Myocyte (in vitro differentiated cells): Measurements from ENCODE around the gene ITGB6. TPM values are rescaled to one million over a fixed set of nuclear protein-coding genes. Genes with fewer than 3 reads are reported as not detected.
A peak's percentile ranks its signal among the peaks of the same experiment; 100 is the strongest.

ENCODE experiments used
- DNase-seq: peaks from one replicate; pipeline ENCODE4 v3.0.0-alpha.2; 2012; ENCODE audit warnings: low read depth
- total RNA-seq: library from RNA; depleted of rRNA; stranded (reverse); fragments of >200 nt; gene quantifications from 2 replicates; pipeline ENCODE4 v1.2.3, GENCODE V29; 2014

ITGB6 gene
- total RNA-seq, 1 donor from 2014 or later: 152 TPM

DNA sequence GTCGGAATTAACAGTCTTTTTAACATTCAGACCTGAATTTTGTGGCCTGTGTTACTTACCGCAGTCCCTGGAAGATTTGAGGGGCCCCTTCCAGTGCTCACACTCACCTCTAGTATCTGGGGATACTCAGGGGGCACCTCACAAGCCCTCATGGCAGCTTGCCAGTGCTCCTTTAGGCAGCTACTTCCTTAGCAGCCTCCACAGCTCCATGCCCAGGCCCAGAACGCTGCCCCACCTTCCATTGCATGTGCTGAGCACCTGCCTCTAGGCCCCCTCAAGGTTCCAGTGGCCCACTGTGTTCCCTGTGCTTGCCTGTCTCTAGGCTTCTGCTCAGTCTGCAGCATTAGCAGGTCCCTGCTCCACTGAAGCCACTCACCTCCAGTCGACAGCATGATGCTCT is 107.6 kb downstream of the ITGB6 start:
- no peak for DNase-seq

DNA sequence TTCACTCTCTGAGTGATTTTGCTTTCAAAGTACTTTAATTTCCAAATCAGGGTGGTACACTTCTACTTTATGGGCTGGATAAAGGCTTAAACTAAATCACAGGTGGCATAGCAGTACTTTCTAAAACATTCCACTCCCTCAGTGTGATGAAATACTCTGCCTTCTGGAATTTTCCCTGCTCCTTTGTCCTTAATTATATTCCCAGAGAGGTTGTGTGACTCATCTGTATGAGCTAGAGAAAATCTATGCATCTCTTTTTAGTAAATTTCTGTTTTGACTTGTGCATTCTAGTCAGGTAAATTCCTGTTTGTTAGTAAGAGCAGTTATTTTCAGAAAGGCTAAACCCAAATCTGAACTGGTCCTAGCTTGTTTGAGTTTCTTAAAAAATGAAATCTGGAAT is 108.7 kb downstream of the ITGB6 start:
- no peak for DNase-seq

DNA sequence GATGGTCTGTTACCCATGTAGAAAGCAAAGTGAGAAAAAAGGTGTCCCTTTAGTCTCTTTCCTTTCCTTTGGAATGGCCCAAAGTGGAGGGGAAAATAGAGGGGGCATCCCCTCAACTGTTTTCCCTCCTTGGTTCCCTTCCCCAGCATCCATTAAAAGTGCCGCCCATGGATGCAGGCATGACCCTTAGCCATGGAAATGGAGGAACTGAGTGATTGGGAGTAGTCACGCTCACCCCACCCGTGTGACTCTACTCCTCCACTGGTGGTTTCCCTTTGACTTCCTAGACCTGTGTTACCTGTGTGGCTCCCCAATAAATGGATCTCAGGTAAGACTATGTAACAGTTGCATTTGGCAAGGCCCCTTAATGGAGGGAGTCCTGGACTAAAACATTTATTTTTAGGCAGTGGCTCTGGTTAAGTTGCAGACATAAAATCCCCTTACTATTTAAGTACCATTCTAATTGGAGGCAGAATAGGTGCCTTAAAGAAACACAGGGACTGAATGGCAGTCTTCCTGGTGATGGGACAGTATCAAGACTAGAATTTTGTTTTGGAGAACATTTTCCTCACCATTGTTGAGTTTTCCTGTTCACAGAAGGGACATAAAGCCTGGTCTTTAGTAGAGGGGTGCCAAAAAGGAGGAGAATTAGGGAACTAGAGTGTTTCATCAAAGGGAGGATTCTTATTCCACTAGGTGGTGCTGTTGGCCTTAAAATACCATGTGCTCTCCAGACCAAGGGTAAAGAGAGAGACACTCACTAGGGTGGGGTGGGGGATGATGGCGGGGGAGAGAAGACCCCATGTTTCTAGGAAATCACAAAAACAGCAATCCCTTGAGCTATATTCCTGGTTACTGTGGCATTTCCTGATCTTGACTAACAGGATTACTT is 112.0 kb downstream of the ITGB6 start:
- DNase-seq: peak; percentile 26

DNA sequence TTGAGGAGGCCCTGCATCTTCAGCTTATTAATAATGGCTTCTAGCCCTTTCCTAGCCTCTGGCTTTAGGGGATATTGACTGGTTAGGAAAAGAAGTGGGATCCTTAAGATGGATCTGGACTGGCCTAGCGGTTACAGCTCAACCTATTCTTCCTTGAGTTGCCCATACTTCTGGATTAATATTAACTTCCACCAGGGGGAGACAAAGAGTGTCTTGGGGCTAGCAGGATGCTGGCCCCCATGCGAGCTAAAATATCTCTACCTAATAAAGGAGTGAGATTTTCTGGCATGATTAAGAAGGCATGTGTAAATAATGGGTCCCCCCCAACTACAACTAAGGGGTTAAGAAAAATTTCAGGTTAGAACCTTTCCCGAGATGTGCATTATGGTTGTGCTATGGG is 114.4 kb downstream of the ITGB6 start:
- no peak for DNase-seq

DNA sequence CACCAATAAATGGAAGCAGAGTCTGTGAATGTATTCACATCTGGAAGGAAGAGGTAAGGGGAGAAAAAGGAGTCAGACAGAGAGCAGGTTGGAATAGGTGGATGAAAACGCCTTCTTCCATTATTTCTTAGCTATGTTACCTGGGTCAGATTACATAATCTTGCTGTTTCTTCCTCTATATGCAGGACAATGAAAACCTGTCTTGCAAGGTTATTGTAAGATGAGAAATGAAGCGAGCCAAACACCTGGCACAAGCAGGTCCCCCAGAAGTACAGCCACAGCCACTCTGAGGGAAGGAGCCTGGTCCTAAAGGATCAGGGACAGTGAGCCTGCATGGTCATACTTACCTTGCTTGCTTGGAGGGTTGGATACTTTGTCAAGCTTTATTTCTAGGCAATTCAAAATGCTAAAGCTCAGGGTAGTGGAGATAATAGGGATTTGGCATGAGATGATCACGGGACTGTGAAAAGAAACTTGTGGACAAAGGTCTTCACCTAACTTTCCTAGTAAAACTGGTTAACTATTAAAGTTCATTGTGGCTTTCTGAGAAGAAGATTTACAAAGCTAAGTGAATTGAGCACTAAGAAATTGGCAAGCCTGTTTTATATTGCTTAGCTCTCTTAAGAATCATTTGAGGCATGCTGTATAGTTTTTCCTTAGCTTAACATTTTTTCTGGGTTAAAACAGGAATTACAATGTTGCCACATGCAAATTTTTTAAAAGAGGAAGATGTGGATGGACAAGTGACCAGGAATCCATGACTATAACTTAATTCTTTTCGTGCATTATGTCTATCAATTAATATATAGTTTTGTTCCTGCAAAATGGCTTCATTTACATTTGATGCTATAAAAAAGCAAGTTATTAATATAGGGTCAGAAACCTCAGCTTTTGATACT is 121.9 kb downstream of the ITGB6 start:
- DNase-seq: no peak

DNA sequence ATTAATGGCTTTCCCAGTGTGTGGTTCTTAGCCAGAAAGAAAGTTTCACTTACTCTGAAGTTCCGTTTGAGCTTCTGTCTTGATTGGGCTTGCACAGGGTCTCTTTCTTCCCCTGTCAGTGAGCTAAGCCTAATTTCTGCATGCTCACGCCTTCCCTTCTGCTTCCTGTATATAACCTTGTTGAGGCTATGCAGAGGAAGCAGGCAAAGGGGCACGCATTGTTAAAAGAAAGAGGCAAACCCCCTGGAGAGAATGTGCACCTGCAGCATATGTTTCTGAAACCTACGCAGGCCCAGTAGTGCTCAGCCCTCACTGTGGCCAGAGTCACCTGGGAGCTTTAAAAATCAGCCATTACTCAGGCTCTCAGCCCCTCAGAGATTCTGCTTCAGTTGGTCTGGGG is 123.2 kb downstream of the ITGB6 start:
- DNase-seq: no peak

DNA sequence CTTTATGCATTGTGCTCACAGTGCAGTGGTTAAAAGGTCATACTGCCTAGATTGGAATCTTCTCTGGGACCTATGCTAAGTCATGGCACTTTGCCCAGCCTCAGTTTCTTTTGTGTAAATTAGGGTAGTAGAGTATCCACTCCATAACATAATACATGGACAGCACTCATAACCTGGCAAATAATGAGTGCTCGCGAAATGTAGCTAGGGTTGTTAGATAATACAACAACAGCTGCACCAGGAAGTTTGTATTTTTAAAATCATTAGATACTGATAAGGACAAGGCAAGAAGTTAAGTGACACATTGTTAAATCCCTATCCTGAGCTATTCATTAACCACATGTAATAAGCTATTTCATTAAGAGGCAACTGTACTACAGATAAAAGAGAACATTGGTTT is 123.8 kb downstream of the ITGB6 start:
- no peak for DNase-seq

DNA sequence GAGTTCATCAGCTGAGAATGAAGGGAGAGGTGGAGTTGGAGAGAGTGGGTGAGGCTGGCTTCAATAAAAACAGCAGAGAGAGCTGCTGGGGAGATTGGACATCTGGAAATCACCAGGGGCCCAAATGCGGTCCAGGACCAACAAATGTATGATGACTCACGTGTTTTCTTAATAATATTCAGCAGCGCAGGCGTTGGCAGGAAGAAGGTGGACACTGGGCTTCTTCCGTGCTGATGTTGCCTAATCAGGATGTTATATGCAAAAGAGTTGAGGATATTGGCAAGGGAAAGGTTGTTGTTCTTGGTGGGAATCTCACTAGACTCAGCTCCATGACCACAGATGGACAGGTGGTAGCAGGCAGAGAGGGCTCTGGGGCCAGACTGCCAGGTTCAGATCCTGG is 124.9 kb downstream of the ITGB6 start:
- peak; percentile 87 for DNase-seq

DNA sequence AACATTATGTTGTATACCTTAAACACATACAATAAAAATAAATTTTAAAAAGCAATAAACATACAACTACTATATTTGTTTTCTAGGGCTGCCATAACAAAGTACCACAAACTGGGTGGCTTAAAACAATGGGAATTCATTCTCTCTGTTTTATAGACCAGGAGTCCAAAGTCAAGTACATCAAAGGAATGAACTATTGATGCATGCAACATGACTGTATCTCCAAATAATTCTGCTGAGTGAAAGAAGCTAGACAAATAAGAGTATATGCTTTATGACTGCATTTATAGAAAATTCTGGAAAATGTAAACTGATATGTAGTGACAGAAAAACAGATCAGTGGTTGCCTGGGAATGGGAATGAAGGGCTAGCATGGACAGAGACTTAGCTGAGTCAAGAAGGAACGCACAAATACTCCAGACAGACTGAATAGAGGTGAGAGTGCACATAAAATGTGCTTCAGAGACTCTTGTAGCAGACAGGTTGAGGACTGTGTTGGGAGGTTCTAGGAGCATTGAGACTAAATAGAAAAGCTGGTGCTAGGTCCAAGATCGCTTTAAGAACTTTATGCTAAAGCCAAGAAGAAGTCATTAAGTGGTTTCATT is 126.7 kb downstream of the ITGB6 start:
- DNase-seq: no peak

DNA sequence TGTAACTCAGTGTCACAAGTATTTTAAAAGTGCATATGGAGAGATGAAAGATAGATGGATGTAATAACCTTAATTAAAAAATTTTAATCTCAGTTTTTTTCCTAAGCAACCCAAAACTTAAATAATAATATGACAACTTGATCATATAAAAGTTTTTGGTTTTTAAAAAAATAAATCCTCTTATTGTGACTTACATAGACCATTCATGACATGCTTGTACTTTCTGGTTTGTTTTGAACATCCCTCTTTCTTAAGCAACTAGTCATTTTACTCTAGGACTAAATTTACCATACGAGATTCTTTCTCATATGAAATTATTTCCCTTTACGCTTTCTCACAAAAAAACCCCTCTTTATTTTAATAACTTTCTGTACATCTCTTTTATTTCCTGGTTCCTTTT is 131.2 kb downstream of the ITGB6 start:
- no peak for DNase-seq

DNA sequence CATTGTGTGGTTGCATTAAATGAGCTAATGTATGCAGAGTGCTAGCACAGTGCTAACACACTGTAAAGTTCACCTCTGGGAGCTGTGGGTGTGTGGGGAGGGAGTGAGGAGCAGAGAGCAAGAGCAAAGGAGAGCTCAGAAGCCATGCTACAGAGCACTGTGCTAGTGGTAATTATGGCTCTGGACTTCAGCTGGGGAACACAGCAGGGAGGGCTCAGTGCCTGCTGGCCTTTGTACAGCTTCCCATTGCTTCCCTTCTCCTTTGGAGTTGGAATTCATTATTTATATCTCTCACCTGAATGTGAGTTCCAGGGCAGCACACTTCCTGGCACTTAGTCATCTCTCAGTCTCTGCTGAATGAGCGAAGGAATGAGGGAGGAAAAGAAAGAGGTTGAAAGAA is 135.2 kb downstream of the ITGB6 start:
- no peak for DNase-seq

DNA sequence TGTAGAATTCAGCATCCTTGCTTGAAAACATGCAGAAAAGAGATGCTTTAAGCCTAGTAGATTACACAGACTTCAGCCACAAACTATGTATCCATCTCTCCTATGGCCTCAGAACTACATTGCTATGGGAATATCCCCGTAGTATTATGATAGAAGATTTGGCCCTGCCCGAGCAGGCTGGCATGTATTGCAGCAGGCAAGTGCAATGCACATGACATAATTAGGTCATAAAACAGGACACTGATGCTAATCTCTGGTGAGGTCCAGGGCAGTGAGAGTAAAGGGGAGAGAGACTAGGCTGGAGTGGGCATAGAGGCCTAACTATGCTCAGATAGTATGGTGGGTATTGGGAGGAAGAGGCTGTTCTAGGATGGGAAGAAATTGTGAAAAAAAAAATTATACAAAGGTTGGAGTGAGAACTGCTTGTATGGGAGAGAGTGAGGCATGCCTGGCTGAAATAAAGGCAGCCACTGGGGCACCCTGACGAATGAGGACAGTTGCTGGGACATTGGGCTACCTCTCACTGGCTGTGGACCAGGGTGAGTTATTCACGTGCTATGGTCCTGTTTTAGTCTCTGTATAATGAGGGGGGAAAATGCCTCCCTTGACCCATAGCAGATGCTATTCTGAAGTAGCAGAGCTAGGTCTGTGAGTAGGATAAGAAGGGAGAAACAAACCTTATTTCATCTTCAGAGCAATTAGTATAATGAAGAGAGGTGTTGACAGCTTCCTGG is 136.0 kb downstream of the ITGB6 start:
- peak; percentile 32 for DNase-seq

DNA sequence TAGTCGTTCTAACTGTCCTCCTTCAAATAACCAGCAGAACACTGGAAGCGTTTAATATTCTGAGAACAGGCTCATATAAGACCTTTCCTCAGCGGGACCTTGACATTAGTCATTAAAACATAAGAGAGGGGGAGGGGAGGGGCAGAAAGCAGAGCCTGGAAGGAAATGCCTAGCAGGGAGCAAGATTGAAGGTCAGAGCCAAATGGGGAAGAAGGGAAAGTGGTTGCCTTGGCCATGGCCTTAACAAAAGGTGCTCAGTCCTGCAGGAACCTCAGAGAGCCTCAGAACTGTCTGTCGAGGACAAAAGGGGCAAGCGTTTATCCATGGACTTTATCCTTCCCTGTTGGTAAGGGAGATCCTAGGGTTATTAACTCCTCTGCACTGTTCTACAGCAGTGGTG is 136.8 kb downstream of the ITGB6 start:
- DNase-seq: no peak

DNA sequence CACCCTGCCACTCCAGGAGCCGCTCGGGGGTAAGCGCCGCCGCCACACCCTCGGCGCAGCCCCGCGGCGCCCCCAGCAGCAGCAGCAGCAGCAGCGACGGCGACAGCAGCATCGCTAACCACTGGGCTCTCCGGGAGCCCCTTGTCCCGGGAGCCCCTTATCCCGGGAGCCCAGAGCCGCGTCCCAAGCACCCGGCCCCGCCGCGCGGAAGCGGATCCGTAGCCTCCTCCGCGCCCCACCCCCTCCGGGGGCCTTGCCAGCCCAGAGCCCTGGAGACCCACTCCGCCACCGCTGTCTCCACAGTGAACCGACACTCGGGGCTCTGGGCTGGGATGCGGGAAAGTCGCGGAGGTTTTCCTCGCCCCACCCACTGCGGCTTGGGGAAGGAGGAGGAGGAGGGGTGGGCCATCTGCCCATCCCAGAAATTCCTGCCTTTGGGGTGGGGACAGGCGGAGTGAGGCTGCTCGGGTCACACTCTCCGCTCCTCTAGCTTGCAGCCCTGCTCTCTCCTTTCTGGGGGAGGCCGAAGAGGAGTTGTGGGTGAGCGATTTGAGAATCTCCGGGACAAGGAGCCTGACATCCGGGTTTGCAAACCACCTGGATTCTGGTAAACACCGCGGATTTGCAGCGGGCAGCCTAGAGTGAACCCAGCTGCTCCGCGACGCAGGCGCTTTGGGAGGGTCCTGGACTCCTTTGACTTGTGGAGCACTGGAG is 137.6 kb downstream of the ITGB6 start, which contains the start of gene PLA2R1:
TSS of gene PLA2R1 (minus strand) at position 324 of the 714 bp plus-strand sequence. CDS start at position 112, 212 bp downstream.
- DNase-seq: peak; percentile 76

DNA sequence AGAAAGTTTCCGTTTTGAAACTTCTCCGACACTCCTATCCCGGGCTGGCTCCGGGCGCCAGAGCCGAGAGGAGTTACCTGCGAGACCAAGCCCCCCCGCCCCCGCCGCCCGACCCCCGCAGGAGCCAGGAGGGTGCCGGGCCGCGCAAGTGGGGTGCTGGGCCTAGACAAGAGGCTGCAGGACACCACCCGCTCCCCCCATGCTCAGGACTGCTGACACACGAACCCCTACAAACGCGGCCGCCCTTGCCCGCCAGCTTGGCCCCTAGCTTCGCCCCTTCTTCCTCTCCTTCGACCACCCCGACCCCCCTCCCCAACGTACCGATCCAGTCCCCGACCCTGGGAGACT is 138.2 kb downstream of the ITGB6 start:
- DNase-seq: no peak

DNA sequence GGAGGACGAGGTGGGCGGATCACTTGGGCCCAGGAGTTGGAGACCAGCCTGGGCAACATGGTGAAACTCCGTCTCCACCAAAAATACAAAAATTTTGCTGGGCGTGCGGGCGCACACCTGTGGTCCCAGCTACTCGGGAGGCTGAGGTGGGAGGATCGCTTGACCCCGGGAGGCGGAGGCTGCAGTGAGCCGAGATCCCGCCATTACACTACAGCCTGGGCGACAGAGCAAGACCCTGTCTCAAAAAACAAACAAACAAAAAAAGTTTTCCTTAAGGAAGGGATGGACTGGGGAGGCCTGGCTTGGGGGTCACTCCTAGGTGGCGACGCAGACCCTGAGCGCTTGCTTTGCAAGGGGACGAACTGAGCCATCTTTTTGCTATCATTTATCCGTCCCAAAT is 138.5 kb downstream of the ITGB6 start:
- DNase-seq: no peak

DNA sequence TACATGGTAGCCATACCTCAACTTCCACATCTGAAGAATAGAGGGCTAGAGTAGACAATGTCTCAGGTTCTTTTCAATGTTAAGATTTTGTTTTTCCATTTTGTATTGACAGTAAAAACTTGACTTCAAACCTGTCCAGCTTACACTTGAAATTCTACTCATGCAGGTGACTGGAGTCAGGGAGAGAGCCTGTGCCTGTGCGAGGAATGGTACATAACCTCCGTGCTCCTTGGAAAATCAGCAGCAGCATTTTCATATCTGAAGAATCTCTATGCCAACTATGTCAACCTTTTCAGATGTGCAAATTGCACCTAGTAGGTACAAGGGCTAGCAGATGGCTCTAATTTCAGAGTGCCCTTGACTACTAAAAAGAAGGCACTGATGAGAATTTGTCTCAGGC is 139.8 kb downstream of the ITGB6 start:
- no peak for DNase-seq

DNA sequence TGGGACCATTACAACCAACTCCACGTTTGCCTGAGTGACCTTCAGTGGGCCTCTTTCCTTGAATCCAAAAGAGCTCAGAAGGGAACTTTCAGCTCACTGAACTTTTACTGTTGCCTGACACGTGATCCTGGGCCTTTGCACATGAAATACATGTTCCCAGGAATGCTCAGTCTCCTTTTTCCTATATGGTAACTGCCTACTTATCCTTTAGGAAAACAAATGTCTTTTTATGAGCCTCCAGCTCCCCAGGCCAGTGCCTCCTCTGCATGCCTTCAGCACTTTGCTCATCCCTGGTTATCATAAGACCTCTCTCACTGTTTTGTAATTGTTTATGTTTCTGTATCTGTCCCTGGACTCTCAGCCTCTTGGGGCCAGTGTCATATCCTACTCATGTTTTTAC is 142.7 kb downstream of the ITGB6 start:
- no peak for DNase-seq

DNA sequence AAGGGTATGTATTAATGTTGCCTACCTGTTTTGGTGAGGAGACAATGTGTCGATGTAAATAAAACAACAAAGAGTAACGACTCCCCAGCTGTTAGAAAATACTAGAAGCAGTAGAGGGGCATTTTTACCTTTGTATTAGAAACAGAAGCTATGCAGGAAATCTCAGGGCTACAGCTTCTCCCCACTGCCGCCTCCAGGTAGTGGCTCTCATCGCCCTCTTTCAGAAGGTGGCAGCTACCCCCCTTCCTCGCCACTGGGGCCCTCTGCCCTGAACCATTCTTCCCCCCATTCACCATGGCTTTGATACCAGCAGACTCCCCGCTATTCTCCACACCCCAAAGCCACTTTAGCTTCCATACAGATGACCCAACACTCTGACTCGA is 144.4 kb downstream of the ITGB6 start:
- DNase-seq: no peak

DNA sequence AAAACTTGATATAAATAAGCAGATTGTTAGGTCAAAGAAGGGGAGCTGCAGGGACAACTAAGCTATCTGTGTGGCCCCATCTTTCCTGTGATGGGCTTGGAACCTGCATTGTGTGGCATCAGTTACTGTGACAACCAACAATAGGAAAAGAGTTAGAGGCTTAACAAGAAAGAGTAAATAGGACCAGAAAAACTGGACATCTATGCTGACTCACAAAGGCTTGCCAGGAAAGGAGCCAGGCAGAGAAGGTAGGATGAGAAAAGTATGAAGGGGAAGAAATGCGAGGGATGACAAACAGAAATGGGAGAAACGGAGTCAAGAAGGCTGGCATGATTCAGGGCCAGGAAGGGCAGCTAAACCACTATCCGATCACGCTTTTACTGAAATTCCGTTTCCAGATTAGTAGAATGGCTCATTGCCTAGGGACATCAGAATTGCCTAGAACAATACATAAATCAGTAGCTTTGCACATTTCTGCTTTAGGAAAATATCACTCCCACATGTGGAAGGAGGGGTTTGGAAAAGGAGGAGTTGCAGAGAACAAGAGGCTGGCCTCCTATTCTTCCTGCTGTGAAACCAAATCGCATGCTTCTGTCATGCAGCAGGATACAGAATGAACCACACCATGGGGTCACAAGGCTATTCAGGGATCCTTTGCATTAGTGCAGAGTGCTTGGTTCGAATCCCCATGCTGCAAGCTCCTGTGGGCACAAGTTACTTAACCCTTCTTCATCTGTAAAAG is 144.9 kb downstream of the ITGB6 start:
- DNase-seq: no peak
